ENCODE measurements around the gene CCR7. TPM values are rescaled to one million over a fixed set of nuclear protein-coding genes. Genes with fewer than 3 reads are reported as not detected.

CCR7 gene
- total RNA-seq, 1 donor from 2014 or later: 0.51 TPM

- peak; percentile 65 for DNase-seq (ENCODE audit: low spot score)
- Mint-ChIP-seq H3K4me1 (ENCODE audit: unreplicated experiment) (peaks cover 25% of the 10 kb centered on the region), H3K27ac (ENCODE audit: unreplicated experiment) (peak overlapping the region; percentile 99), H3K36me3 (ENCODE audit: low read depth, unreplicated experiment) (peaks cover 6% of the 10 kb centered on the region), H3K9me3 (ENCODE audit: unreplicated experiment) (no peaks in the 10 kb centered on the region), H3K4me3 (ENCODE audit: unreplicated experiment) (peak overlapping the region; percentile 81), H3K27me3 (ENCODE audit: unreplicated experiment) (peaks cover 4% of the 10 kb centered on the region)
- TF ChIP-seq CTCF (IDR thresholded peaks at IDR 0.05; ENCODE audit: unreplicated experiment): no peak
These were observed 17.1 kb upstream of the CCR7 start for GRCh38 chr17:40582328-40582901.

- H3K9me3 Mint-ChIP-seq (ENCODE audit: unreplicated experiment): no peaks in the 10 kb centered on the region
- no peak for DNase-seq (ENCODE audit: low spot score)
- peaks cover 25% of the 10 kb centered on the region for H3K4me1 Mint-ChIP-seq (ENCODE audit: unreplicated experiment)
- no peak for TF ChIP-seq CTCF (IDR thresholded peaks at IDR 0.05; ENCODE audit: unreplicated experiment)
- H3K27ac Mint-ChIP-seq (ENCODE audit: unreplicated experiment): peak overlapping the region; percentile 9
- H3K27me3 Mint-ChIP-seq (ENCODE audit: unreplicated experiment): peaks cover 6% of the 10 kb centered on the region
- no peak overlapping the region for H3K4me3 Mint-ChIP-seq (ENCODE audit: unreplicated experiment)
- H3K36me3 Mint-ChIP-seq (ENCODE audit: low read depth, unreplicated experiment): peaks cover 6% of the 10 kb centered on the region
These were observed 14.9 kb upstream of the CCR7 start for GRCh38 chr17:40580140-40580539.

GRCh38 chr17:40579471-40579870, 14.2 kb upstream of the CCR7 start:
- peaks cover 25% of the 10 kb centered on the region for H3K4me1 Mint-ChIP-seq (ENCODE audit: unreplicated experiment)
- H3K27me3 Mint-ChIP-seq (ENCODE audit: unreplicated experiment): peaks cover 6% of the 10 kb centered on the region
- H3K27ac Mint-ChIP-seq (ENCODE audit: unreplicated experiment): no peak overlapping the region
- H3K9me3 Mint-ChIP-seq (ENCODE audit: unreplicated experiment): no peaks in the 10 kb centered on the region
- DNase-seq (ENCODE audit: low spot score): no peak
- H3K4me3 Mint-ChIP-seq (ENCODE audit: unreplicated experiment): no peak overlapping the region
- TF ChIP-seq CTCF (IDR thresholded peaks at IDR 0.05; ENCODE audit: unreplicated experiment): no peak
- no peaks in the 10 kb centered on the region for H3K36me3 Mint-ChIP-seq (ENCODE audit: low read depth, unreplicated experiment)

- Mint-ChIP-seq H3K9me3 (ENCODE audit: unreplicated experiment) (no peaks in the 10 kb centered on the region), H3K27me3 (ENCODE audit: unreplicated experiment) (peaks cover 4% of the 10 kb centered on the region)
- DNase-seq (ENCODE audit: low spot score): no peak
These were observed 12.4 kb upstream of the CCR7 start for GRCh38 chr17:40577611-40578065.

More at GRCh38 chr17:40577611-40578065, 12.4 kb upstream of the CCR7 start:
- no peaks in the 10 kb centered on the region for H3K36me3 Mint-ChIP-seq (ENCODE audit: low read depth, unreplicated experiment)
- TF ChIP-seq CTCF (IDR thresholded peaks at IDR 0.05; ENCODE audit: unreplicated experiment): no peak
- no peak overlapping the region for H3K27ac Mint-ChIP-seq (ENCODE audit: unreplicated experiment)
- H3K4me1 Mint-ChIP-seq (ENCODE audit: unreplicated experiment): peaks cover 13% of the 10 kb centered on the region
- H3K4me3 Mint-ChIP-seq (ENCODE audit: unreplicated experiment): no peak overlapping the region
